GM21576 (cell line): ENCODE measurements around the gene PPFIA4.

Experiments used
- ATAC-seq: cut with Tn5 transposase; IDR thresholded peaks from one replicate; pipeline ENCODE4 v1.9.1; 2021; ENCODE audit warnings: mild to moderate bottlenecking, moderate library complexity; ENCODE audit not compliant: unreplicated experiment

The PPFIA4 gene

DNA sequence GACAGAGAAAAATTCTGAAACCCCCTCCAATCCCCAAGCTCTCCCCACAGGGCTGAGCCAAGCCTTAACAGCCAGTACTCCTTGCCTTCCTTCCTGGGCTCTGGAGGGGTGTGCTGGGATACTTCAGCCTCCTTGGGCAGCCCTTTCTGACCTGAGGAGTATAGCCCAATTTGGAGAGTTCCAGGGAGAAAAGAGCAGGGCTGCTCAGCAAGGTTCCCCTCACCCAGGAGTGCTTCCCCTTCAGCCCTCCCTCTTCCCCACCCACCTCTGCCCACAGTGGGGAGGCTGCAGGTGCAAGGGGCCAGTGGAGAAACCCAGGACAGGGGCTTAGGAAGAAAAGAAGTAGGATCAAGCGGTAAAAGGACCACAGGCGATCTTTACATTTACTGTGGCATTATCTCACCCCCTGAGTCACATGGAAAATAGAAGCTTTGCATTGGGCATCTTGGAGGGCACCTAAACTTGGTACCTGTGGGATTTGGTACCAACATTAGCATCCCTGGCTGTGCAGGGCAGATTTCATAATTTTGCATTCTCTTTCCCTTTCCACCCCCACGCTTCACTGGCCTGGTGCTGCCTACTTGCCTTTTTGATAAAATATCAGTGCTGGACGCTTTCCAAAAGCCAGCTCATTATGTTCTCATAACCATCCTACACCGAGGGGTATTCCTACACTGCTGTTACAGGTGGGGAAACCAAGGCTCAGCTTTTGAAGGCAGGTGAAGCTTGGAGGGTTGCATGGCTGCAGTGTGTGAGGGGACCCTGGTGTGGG is 98.4 kb downstream of the PPFIA4 start:
- no peak for ATAC-seq

- ATAC-seq: no peak
Measured at GRCh38 chr1:203126151-203126865, 100.0 kb downstream of the PPFIA4 start.

GRCh38 chr1:203126866-203127665 is 100.8 kb downstream of the PPFIA4 start:
- ATAC-seq: no peak

DNA sequence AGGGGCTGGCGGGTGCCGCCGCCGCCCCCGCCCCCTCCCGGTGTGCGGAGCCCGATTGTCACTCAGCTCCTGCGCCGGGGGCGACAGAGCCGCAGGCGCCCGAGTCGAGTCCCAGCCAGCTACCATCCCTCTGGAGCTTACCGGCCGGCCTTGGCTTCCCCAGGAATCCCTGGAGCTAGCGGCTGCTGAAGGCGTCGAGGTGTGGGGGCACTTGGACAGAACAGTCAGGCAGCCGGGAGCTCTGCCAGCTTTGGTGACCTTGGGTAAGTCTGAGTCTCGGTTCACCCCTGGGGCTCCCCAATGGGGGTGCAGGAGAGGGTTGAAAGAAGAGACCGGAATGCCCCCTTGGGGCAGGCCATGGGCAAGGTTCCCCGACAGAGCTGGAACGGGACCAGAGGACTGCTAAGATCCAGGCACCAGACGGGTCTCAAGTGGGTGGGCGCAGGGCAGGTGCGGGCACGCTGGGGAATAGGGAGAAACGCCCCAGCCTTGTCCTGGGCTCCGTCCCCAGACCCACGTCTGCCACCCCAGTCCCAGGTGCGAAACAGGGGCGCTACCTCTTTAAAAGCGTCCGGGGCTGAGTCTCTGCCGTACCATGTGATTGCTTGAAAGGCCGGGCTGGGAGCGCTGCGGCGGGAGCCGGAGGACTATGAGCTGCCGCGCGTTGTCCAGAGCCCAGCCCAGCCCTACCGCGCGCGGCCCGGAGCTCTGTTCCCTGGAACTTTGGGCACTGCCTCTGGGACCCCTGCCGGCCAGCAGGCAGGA is 101.6 kb downstream of the PPFIA4 start, which contains the start of gene ADORA1:
Gene ADORA1, plus strand, starts transcription at position 61 of the 765 bp plus-strand sequence. CDS start 1,116 bp downstream, outside the sequence.
- ATAC-seq: no peak

DNA sequence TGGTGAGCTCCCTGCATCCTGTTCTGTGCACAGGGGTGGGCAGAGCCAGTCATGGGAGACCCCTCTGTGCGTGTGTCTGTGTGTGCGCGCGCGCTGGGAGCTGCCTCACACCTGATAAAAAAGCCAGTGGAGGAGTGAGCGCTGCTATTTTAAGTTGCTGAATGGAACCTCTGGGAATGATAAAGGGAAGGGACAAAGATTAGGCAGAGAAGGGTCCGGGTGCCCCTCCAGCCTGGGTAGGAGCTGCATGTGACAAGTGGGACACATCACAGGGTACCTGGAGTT is 102.1 kb downstream of the PPFIA4 start:
- no peak for ATAC-seq
